Cardiac muscle cell (in vitro differentiated cells and primary cell): ENCODE data around the gene CHMP3. TPM values are rescaled to one million over a fixed set of nuclear protein-coding genes. Genes with fewer than 3 reads are reported as not detected.
"Not testable (repeated sequence)": the region's sequence is repeated elsewhere in the genome, so short reads cannot be mapped to it uniquely, and the experiment has no call there.

ENCODE experiments used
- DNase-seq, 2 donors: peaks; one replicate each; pipeline versions ENCODE4 v3.0.0 to v3.0.0-alpha.2; 2010 to 2017; ENCODE audit warnings: low read depth in 1 of 2, low spot score in 1 of 2
- H3K27ac ChIP-seq: fragments of 200-600 bp; sonication (generic); 2 replicates; pipeline ENCODE4 v1.5.1; 2016
- H3K27me3 ChIP-seq: fragments of 200-600 bp; sonication (generic); 2 replicates; pipeline ENCODE4 v1.6.0; 2016; ENCODE audit warnings: control low read depth
- H3K36me3 ChIP-seq: fragments of 200-600 bp; sonication (generic); 2 replicates; pipeline ENCODE4 v1.5.1; 2016; ENCODE audit warnings: control low read depth
- H3K4me1 ChIP-seq: fragments of 200-600 bp; sonication (generic); 2 replicates; pipeline ENCODE4 v1.8.1; 2017; ENCODE audit warnings: low read depth, mild to moderate bottlenecking, mixed run types
- H3K4me3 ChIP-seq: fragments of 200-600 bp; sonication (generic); 2 replicates; pipeline ENCODE4 v1.5.1; 2016; ENCODE audit warnings: mild to moderate bottlenecking
- H3K9me3 ChIP-seq: fragments of 200-600 bp; sonication (generic); 2 replicates; pipeline ENCODE4 v1.5.1; 2017; ENCODE audit warnings: low read depth, mild to moderate bottlenecking, control low read depth
- CTCF ChIP-seq: IDR thresholded peaks from 2 replicates; pipeline ENCODE4 v1.5.1; 2012; ENCODE audit warnings: low read depth, mild to moderate bottlenecking, low read length
- polyA plus RNA-seq: library from polyadenylated mRNA; unstranded; fragments of >200 nt; fragmentation: Nextera tagmentation; extraction: Ambion mirVana; gene quantifications from 2 replicates; pipeline ENCODE4 v1.2.1, GENCODE V29; 2016
- total RNA-seq: library from RNA; depleted of rRNA; stranded (reverse); fragments of >200 nt; gene quantifications from 2 replicates; pipeline ENCODE4 v1.2.3, GENCODE V29; 2016

Gene CHMP3
- total and polyA plus RNA-seq, 2 experiments from 2014 or later = 31.1 to 47.4 TPM

GRCh38 chr2:86510436-86510933 is 52.8 kb downstream of the CHMP3 start:
- H3K36me3 ChIP-seq = no peaks in the 10 kb centered on the region
- TF ChIP-seq CTCF = no peak
- H3K4me1 ChIP-seq = no peaks in the 10 kb centered on the region
- no peak for DNase-seq
- no peak overlapping the region for H3K27ac ChIP-seq
- no peaks in the 10 kb centered on the region for H3K9me3 ChIP-seq
- H3K4me3 ChIP-seq = no peak overlapping the region
- H3K27me3 ChIP-seq = no peaks in the 10 kb centered on the region

- Histone ChIP-seq H3K27me3 (no peaks in the 10 kb centered on the region), H3K4me1 (no peaks in the 10 kb centered on the region), H3K27ac (no peak overlapping the region), H3K9me3 (no peaks in the 10 kb centered on the region), H3K4me3 (no peak overlapping the region), H3K36me3 (no peaks in the 10 kb centered on the region)
- DNase-seq = peak in 1 of 2 donors; percentile 22
- no peak for TF ChIP-seq CTCF
Observed at GRCh38 chr2:86507600-86507999, 55.6 kb downstream of the CHMP3 start.

DNA sequence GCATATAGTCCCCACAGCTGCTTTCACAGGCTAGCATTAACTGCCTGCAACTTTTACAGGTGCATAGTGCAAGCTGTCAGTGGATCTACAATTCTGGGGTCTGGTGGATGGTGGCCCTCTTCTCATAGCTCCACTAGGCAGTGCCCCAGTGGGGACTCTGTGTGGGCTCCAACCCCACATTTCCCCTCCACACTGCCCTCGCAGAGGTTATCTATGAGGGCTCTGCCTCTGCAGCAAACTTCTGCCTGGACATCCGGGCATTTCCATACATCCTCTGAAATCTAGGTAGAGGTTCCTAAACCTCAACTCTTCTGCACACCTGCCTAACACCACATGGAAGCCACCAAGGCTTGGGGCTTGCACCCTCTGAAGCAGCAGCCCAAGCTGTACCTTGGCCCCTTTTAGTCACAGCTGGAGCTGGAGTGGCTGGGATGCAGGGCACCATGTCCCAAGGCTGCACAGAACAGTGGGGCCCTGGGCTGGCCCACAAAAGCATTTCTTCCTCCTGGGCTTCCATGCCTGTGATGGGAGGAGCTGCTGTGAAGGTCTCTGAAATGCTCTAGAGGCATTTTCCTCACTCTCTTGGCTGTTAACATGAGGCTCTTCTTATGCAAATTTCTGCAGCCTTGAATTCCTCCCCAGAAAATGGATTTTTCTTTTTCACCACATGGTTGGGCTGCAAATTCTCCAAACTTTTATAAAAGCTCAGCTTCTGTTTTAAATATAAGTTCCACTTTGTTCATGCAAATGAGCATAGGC is 62.7 kb downstream of the CHMP3 start:
- TF ChIP-seq CTCF = no peak
- Histone ChIP-seq H3K4me1 (no peaks in the 10 kb centered on the region), H3K36me3 (peaks cover 30% of the 10 kb centered on the region), H3K27me3 (no peaks in the 10 kb centered on the region), H3K27ac (no peak overlapping the region), H3K9me3 (no peaks in the 10 kb centered on the region), H3K4me3 (no peak overlapping the region)
- no peak for DNase-seq

DNA sequence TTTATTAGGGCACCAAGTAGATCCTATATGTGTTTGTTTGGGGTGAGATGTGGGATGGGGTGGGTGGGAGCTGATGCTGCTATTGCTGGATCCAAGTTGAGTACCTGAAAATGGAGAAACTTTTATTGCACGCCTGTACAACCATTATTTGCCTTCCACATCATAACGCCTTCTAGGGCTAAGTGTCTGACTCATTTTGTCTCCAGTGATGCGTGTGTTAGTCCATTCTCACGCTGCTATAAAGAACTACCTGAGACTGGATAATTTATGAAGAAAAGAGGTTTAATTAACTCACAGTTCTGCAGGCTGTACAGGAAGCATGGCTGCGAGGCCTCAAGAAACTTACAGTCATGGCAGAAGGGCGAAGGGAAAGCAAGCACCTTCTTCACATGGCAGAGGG is 63.9 kb downstream of the CHMP3 start:
- TF ChIP-seq CTCF = no peak
- no peak overlapping the region for H3K4me3 ChIP-seq
- DNase-seq = no peak
- peaks cover 35% of the 10 kb centered on the region for H3K36me3 ChIP-seq
- no peaks in the 10 kb centered on the region for H3K9me3 ChIP-seq
- no peaks in the 10 kb centered on the region for H3K27me3 ChIP-seq
- H3K4me1 ChIP-seq = no peaks in the 10 kb centered on the region
- H3K27ac ChIP-seq = no peak overlapping the region

- H3K9me3 ChIP-seq = no peaks in the 10 kb centered on the region
- H3K4me3 ChIP-seq = no peak overlapping the region
- H3K27me3 ChIP-seq = no peaks in the 10 kb centered on the region
- no peaks in the 10 kb centered on the region for H3K4me1 ChIP-seq
- H3K36me3 ChIP-seq = peaks cover 39% of the 10 kb centered on the region
- DNase-seq = no peak
- no peak for TF ChIP-seq CTCF
- H3K27ac ChIP-seq = peak overlapping the region; percentile 30
Observed at GRCh38 chr2:86498468-86499260, 64.6 kb downstream of the CHMP3 start.

GRCh38 chr2:86496391-86496790 is 66.9 kb downstream of the CHMP3 start:
- DNase-seq, H3K4me3 ChIP-seq, H3K4me1 ChIP-seq, H3K27ac ChIP-seq, H3K27me3 ChIP-seq, H3K9me3 ChIP-seq: not testable (repeated sequence)
- H3K36me3 ChIP-seq = peaks cover 62% of the 10 kb centered on the region
